Vagina (tissue), 2 donors: ENCODE measurements around the gene OR2T3. TPM values are rescaled to one million over a fixed set of nuclear protein-coding genes. Genes with fewer than 3 reads are reported as not detected.
"Not testable (repeated sequence)": the region's sequence is repeated elsewhere in the genome, so short reads cannot be mapped to it uniquely, and the experiment has no call there.

Source experiments
- DNase-seq, 2 donors: peaks; one replicate each; pipeline ENCODE4 v3.0.0-alpha.2; 2017; ENCODE audit errors: extremely low spot score in 2 of 2
- H3K27ac ChIP-seq: fragments of 200-600 bp; sonication (generic); one replicate; pipeline ENCODE4 v1.5.1; 2019
- H3K27me3 ChIP-seq: fragments of 200-600 bp; sonication (generic); one replicate; pipeline ENCODE4 v1.5.1; 2019
- H3K36me3 ChIP-seq, 2 donors: fragments of 200-600 bp; sonication (generic); one replicate each; pipeline ENCODE4 v1.5.1; 2017 to 2019
- H3K4me1 ChIP-seq: fragments of 200-600 bp; sonication (generic); one replicate; pipeline ENCODE4 v1.5.1; 2019
- H3K4me3 ChIP-seq, 2 donors: fragments of 200-600 bp; sonication (generic); 1 replicate in 1 of 2; 2 replicates in 1 of 2; pipeline ENCODE4 v1.5.1; 2016 to 2019
- H3K9me3 ChIP-seq: fragments of 200-600 bp; sonication (generic); one replicate; pipeline ENCODE4 v1.5.1; 2019
- intact Hi-C: fragments of 100-400 bp; cut with DNase I; formaldehyde crosslinking; loops from one replicate; pipeline ENCODE4 v1.15.1; 2023
- total RNA-seq: library from RNA; depleted of rRNA; stranded (reverse); fragments of >200 nt; gene quantifications from one replicate; pipeline ENCODE4 v1.2.3, GENCODE V29; 2016

Gene OR2T3, protein sequence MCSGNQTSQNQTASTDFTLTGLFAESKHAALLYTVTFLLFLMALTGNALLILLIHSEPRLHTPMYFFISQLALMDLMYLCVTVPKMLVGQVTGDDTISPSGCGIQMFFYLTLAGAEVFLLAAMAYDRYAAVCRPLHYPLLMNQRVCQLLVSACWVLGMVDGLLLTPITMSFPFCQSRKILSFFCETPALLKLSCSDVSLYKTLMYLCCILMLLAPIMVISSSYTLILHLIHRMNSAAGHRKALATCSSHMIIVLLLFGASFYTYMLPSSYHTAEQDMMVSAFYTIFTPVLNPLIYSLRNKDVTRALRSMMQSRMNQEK
- not detected for total RNA-seq

- H3K36me3 ChIP-seq, DNase-seq, H3K9me3 ChIP-seq, intact Hi-C loops, H3K27me3 ChIP-seq, H3K27ac ChIP-seq, H3K4me1 ChIP-seq, H3K4me3 ChIP-seq: not testable (repeated sequence)
Observed at GRCh38 chr1:248473051-248473450, at the start of gene OR2T3. OR2T3 (plus strand) TSS chr1:248473351; CDS start chr1:248473351, 0 bp downstream.

DNA sequence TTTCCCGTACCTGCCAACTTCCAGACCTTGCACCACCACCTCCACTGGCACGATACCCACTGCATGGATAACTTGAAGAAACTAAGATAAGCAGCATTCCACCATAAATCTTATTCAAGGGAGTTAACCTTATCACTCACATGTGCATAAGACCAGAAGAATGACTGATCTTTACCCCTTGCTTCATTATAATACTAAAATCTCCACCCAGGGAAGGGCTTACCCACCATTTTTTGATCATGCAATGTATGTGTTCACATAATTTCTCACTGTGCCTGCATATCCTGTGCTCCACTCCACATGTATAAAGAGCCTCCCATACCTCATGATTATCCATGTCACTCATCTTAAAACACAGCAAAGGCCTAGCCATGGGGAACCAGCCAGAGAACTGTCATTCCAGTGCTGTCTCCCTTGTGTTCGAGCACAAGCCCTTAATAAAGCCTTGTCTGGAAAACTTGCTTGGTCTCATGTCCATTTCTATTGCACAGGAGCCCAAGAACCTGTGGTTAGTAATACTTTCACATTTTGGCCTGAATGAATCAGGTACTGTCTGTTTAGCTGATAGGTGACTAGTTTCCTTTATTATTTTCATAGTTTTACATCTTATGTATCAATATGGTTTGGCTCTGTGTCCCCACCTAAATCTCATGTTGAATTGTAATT, 45.5 kb upstream of the OR2T3 start:
- H3K4me3 ChIP-seq, H3K36me3 ChIP-seq, DNase-seq, H3K9me3 ChIP-seq, H3K4me1 ChIP-seq, H3K27me3 ChIP-seq, H3K27ac ChIP-seq, intact Hi-C loops: not testable (repeated sequence)

- H3K27ac ChIP-seq, H3K4me1 ChIP-seq, H3K36me3 ChIP-seq, H3K9me3 ChIP-seq, H3K27me3 ChIP-seq, DNase-seq, H3K4me3 ChIP-seq, intact Hi-C loops: not testable (repeated sequence)
Observed at GRCh38 chr1:248428192-248428533, 45.0 kb upstream of the OR2T3 start.

DNA sequence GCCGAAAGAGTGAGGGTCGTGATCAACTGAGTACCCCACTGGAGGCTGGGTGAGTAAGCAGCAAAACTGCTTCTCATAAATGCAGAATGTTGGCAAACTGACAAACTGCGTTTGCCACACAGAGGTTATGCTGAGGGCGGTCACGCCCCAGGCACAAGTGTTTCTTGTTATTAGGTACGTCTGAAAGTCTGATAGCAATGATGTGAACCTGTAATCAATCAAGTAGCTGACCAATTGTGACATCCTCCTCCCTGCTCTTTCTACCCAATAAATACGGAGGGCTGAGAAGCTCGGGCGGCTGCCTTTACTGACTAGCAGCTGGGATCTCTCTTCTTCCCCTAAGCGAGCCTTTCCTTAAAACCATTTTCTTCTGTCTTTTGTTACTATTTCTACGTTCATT, 41.5 kb upstream of the OR2T3 start:
- H3K4me1 ChIP-seq, intact Hi-C loops: not testable (repeated sequence)

GRCh38 chr1:248432201-248432600, 41.0 kb upstream of the OR2T3 start:
- H3K4me3 ChIP-seq, H3K27ac ChIP-seq, H3K9me3 ChIP-seq, DNase-seq, H3K36me3 ChIP-seq, H3K27me3 ChIP-seq, H3K4me1 ChIP-seq, intact Hi-C loops: not testable (repeated sequence)

More for the DNA sequence above, 41.5 kb upstream of the OR2T3 start:
- H3K27me3 ChIP-seq, H3K9me3 ChIP-seq, DNase-seq, H3K27ac ChIP-seq, H3K36me3 ChIP-seq, H3K4me3 ChIP-seq: not testable (repeated sequence)

GRCh38 chr1:248433811-248434415, 39.2 kb upstream of the OR2T3 start:
- intact Hi-C loops, H3K36me3 ChIP-seq, H3K4me1 ChIP-seq, DNase-seq, H3K27me3 ChIP-seq, H3K9me3 ChIP-seq, H3K4me3 ChIP-seq, H3K27ac ChIP-seq: not testable (repeated sequence)

DNA sequence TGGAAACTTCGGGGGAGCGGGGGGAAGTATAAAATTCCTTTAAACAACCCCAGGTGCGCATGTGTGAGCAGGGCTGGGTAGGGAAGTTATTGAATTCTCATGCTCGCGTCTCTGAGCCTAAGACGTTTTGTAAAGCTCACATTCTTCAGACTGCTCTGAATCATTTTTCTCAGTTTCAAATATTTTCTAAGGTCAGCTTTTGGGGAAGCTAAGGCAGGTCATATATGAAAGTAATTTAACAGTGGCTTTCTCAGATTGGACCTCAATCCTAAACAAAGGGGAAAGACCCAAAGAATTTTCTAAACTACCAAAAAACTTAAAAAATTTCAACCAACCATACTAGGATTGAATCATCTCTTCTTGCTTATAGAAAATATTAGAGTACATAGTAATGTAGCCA, 38.2 kb upstream of the OR2T3 start:
- intact Hi-C loops, H3K4me3 ChIP-seq, H3K27ac ChIP-seq, H3K4me1 ChIP-seq, H3K36me3 ChIP-seq, DNase-seq, H3K27me3 ChIP-seq, H3K9me3 ChIP-seq: not testable (repeated sequence)

DNA sequence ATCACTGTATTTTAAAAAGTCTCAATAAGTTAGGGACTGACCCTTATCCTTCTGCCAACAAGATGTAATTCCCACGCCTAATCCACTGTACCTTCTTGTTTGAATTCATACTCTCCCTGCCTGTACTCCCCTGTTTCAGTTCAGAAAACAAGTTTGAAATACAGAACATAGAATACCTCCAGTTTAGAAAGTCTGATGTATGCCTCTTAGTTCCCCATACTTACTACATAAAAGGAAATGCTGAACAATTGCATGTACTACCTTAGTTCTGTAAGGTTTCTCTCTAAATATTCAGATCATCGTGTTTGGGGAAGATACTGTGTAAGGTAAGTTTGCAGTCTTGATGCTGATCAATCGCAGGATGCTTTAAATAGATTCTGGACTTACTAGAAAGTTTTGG, 36.8 kb upstream of the OR2T3 start:
- H3K27ac ChIP-seq, H3K9me3 ChIP-seq, intact Hi-C loops, H3K4me1 ChIP-seq, H3K27me3 ChIP-seq, DNase-seq, H3K4me3 ChIP-seq, H3K36me3 ChIP-seq: not testable (repeated sequence)

DNA sequence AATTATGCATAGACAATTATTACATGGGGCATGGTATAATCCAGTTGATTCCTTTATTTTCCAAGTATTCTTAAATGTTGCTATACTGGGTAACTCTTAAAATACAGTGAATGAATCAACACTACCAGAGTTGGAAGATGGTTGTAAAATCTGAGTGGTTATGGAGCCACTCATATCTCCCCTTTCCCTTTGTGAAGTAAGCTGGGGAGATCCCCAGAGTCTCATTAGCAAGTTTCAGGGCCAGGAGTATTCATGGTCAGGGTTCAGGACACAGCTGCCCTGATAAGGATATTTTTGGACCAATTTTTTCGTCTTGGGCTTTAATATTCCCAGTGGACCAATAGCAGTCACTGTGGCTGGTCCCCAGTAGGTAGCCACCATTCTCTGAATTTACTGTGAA, 34.5 kb upstream of the OR2T3 start:
- not testable (repeated sequence) for DNase-seq

GRCh38 chr1:248439283-248439682, 33.9 kb upstream of the OR2T3 start:
- H3K4me1 ChIP-seq, intact Hi-C loops, H3K36me3 ChIP-seq, H3K9me3 ChIP-seq, H3K4me3 ChIP-seq, H3K27me3 ChIP-seq, H3K27ac ChIP-seq, DNase-seq: not testable (repeated sequence)

More for the DNA sequence above, 34.5 kb upstream of the OR2T3 start:
- intact Hi-C loops, H3K4me1 ChIP-seq, H3K9me3 ChIP-seq, H3K4me3 ChIP-seq, H3K36me3 ChIP-seq, H3K27ac ChIP-seq, H3K27me3 ChIP-seq: not testable (repeated sequence)

GRCh38 chr1:248442500-248443277, 30.5 kb upstream of the OR2T3 start:
- H3K27me3 ChIP-seq, DNase-seq, H3K36me3 ChIP-seq, intact Hi-C loops, H3K27ac ChIP-seq, H3K9me3 ChIP-seq, H3K4me1 ChIP-seq, H3K4me3 ChIP-seq: not testable (repeated sequence)

DNA sequence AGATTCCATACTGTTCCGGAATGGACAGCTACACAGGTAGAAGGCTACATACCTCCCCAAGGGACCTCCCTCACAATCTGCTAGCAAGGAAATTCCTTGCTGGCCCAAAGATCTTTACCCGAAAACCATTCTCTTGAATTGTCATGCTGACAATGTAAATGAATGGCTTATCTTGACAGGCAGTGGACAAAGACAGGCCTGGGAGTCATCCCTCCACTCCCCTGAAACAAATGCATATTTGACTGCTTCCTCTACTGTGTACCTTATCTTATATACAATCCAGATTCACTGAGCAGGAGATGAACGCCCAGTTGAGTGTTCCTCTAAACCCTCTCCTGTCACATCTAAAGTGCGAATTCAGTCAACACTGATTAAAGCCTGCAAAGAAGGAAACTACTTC, 28.5 kb upstream of the OR2T3 start:
- H3K27me3 ChIP-seq, H3K36me3 ChIP-seq, H3K4me3 ChIP-seq, H3K27ac ChIP-seq, DNase-seq, H3K9me3 ChIP-seq, H3K4me1 ChIP-seq, intact Hi-C loops: not testable (repeated sequence)

DNA sequence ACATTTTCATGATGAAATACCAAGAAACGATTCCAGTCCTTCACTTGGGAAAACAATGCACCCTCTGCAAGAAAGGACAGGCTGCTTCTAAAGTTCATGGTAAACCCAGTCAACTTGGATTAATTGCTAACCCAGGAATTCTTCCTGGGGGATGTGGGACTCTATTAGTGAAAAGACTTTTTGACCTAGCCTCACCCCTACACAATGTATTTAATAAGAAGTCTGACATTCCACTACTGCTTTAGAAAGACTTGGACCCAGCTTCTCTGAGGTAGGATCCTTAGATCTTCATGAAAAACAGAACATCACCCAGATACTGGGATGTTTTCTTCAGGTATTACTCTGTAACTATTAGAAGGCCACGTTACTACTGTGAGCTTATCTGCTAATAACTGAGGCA, 27.8 kb upstream of the OR2T3 start, which contains the start of gene OR2T2:
Gene OR2T2 (plus strand): TSS at position 239 of the 400 bp plus-strand sequence. CDS start 7,161 bp downstream, outside the sequence.
- H3K36me3 ChIP-seq, intact Hi-C loops, H3K27ac ChIP-seq, H3K9me3 ChIP-seq, H3K27me3 ChIP-seq, DNase-seq, H3K4me1 ChIP-seq, H3K4me3 ChIP-seq: not testable (repeated sequence)
